Measurements from ENCODE around the gene MLLT3.

The MLLT3 gene

GRCh38 chr9:20621471-20622329, 599 bp downstream of the MLLT3 start:
- ATAC-seq (replicated peaks; ENCODE audit: extremely low read depth, poor library complexity, severe bottlenecking) (peak; percentile 29), DNase-seq (ENCODE audit: low spot score in 2 of 2) (peak; percentile 48 to 67)
- Mint-ChIP-seq H3K4me1 (peaks cover 62% of the 10 kb centered on the region), H3K4me3 (peak overlapping the region; percentile 90), H3K27ac (ENCODE audit: low read depth) (peak overlapping the region; percentile 98), H3K36me3 (ENCODE audit: insufficient read depth) (peaks cover 32% of the 10 kb centered on the region), H3K9me3 (no peaks in the 10 kb centered on the region), H3K27me3 (no peaks in the 10 kb centered on the region)

- ATAC-seq (replicated peaks; ENCODE audit: extremely low read depth, poor library complexity, severe bottlenecking), result no peak
- peak overlapping the region; percentile 98 for H3K27ac Mint-ChIP-seq (ENCODE audit: low read depth)
Observed at GRCh38 chr9:20620650-20621470, 1.4 kb downstream of the MLLT3 start.

GRCh38 chr9:20619487-20620200, 2.7 kb downstream of the MLLT3 start:
- ATAC-seq (replicated peaks; ENCODE audit: extremely low read depth, poor library complexity, severe bottlenecking) (no peak), DNase-seq (ENCODE audit: low spot score in 2 of 2) (no peak)
- Mint-ChIP-seq H3K27ac (ENCODE audit: low read depth) (peak overlapping the region; percentile 9), H3K4me1 (peaks cover 62% of the 10 kb centered on the region), H3K4me3 (peak overlapping the region; percentile 90), H3K36me3 (ENCODE audit: insufficient read depth) (peaks cover 32% of the 10 kb centered on the region), H3K27me3 (no peaks in the 10 kb centered on the region), H3K9me3 (no peaks in the 10 kb centered on the region)

More at GRCh38 chr9:20620650-20621470, 1.4 kb downstream of the MLLT3 start:
- Mint-ChIP-seq H3K27me3 (no peaks in the 10 kb centered on the region), H3K36me3 (ENCODE audit: insufficient read depth) (peaks cover 32% of the 10 kb centered on the region), H3K9me3 (no peaks in the 10 kb centered on the region), H3K4me3 (peak overlapping the region; percentile 90), H3K4me1 (peaks cover 66% of the 10 kb centered on the region)
- peak; percentile 27 for DNase-seq (ENCODE audit: low spot score in 2 of 2)

- peaks cover 50% of the 10 kb centered on the region for H3K4me1 Mint-ChIP-seq
- DNase-seq (ENCODE audit: low spot score in 2 of 2) (no peak), ATAC-seq (replicated peaks; ENCODE audit: extremely low read depth, poor library complexity, severe bottlenecking) (no peak)
- H3K4me3 Mint-ChIP-seq, result peak overlapping the region; percentile 9
- peaks cover 28% of the 10 kb centered on the region for H3K36me3 Mint-ChIP-seq (ENCODE audit: insufficient read depth)
- H3K9me3 Mint-ChIP-seq, result no peaks in the 10 kb centered on the region
- H3K27ac Mint-ChIP-seq (ENCODE audit: low read depth), result no peak overlapping the region
- H3K27me3 Mint-ChIP-seq, result no peaks in the 10 kb centered on the region
Observed at GRCh38 chr9:20618361-20618802, 3.9 kb downstream of the MLLT3 start.

- DNase-seq (ENCODE audit: low spot score in 2 of 2) (no peak), ATAC-seq (replicated peaks; ENCODE audit: extremely low read depth, poor library complexity, severe bottlenecking) (no peak)
- Mint-ChIP-seq H3K4me3 (no peak overlapping the region), H3K27me3 (no peaks in the 10 kb centered on the region), H3K9me3 (no peaks in the 10 kb centered on the region), H3K27ac (ENCODE audit: low read depth) (peak overlapping the region; percentile 10), H3K4me1 (peaks cover 52% of the 10 kb centered on the region), H3K36me3 (ENCODE audit: insufficient read depth) (peaks cover 13% of the 10 kb centered on the region)
Observed at GRCh38 chr9:20616808-20617207, 5.5 kb downstream of the MLLT3 start.

GRCh38 chr9:20614602-20615216, 7.6 kb downstream of the MLLT3 start:
- no peak for ATAC-seq (replicated peaks; ENCODE audit: extremely low read depth, poor library complexity, severe bottlenecking)
- Mint-ChIP-seq H3K27ac (ENCODE audit: low read depth) (no peak overlapping the region), H3K27me3 (no peaks in the 10 kb centered on the region), H3K36me3 (ENCODE audit: insufficient read depth) (no peaks in the 10 kb centered on the region), H3K4me3 (no peak overlapping the region), H3K4me1 (peaks cover 55% of the 10 kb centered on the region), H3K9me3 (no peaks in the 10 kb centered on the region)
- no peak for DNase-seq (ENCODE audit: low spot score in 2 of 2)

GRCh38 chr9:20611691-20612287, 10.5 kb downstream of the MLLT3 start:
- Mint-ChIP-seq H3K9me3 (no peaks in the 10 kb centered on the region), H3K4me3 (no peak overlapping the region), H3K4me1 (peaks cover 43% of the 10 kb centered on the region), H3K27ac (ENCODE audit: low read depth) (no peak overlapping the region), H3K36me3 (ENCODE audit: insufficient read depth) (no peaks in the 10 kb centered on the region), H3K27me3 (no peaks in the 10 kb centered on the region)
- DNase-seq (ENCODE audit: low spot score in 2 of 2) (no peak), ATAC-seq (replicated peaks; ENCODE audit: extremely low read depth, poor library complexity, severe bottlenecking) (peak; percentile 43)

GRCh38 chr9:20610591-20610990, 11.7 kb downstream of the MLLT3 start:
- no peaks in the 10 kb centered on the region for H3K9me3 Mint-ChIP-seq
- no peak overlapping the region for H3K4me3 Mint-ChIP-seq
- H3K27ac Mint-ChIP-seq (ENCODE audit: low read depth), result no peak overlapping the region
- ATAC-seq (replicated peaks; ENCODE audit: extremely low read depth, poor library complexity, severe bottlenecking) (no peak), DNase-seq (ENCODE audit: low spot score in 2 of 2) (no peak)
- H3K27me3 Mint-ChIP-seq, result no peaks in the 10 kb centered on the region
- H3K36me3 Mint-ChIP-seq (ENCODE audit: insufficient read depth), result no peaks in the 10 kb centered on the region
- H3K4me1 Mint-ChIP-seq, result peaks cover 48% of the 10 kb centered on the region

- ATAC-seq (replicated peaks; ENCODE audit: extremely low read depth, poor library complexity, severe bottlenecking), result no peak
- Mint-ChIP-seq H3K9me3 (no peaks in the 10 kb centered on the region), H3K27me3 (no peaks in the 10 kb centered on the region), H3K4me1 (peaks cover 48% of the 10 kb centered on the region), H3K27ac (ENCODE audit: low read depth) (no peak overlapping the region), H3K36me3 (ENCODE audit: insufficient read depth) (no peaks in the 10 kb centered on the region), H3K4me3 (no peak overlapping the region)
- DNase-seq (ENCODE audit: low spot score in 2 of 2), result no peak
Observed at GRCh38 chr9:20608582-20608981, 13.7 kb downstream of the MLLT3 start.

GRCh38 chr9:20606652-20607051, 15.6 kb downstream of the MLLT3 start:
- ATAC-seq (replicated peaks; ENCODE audit: extremely low read depth, poor library complexity, severe bottlenecking), result no peak
- Mint-ChIP-seq H3K4me3 (no peak overlapping the region), H3K4me1 (peaks cover 46% of the 10 kb centered on the region), H3K27me3 (no peaks in the 10 kb centered on the region), H3K27ac (ENCODE audit: low read depth) (no peak overlapping the region), H3K9me3 (no peaks in the 10 kb centered on the region), H3K36me3 (ENCODE audit: insufficient read depth) (no peaks in the 10 kb centered on the region)
- no peak for DNase-seq (ENCODE audit: low spot score in 2 of 2)

GRCh38 chr9:20604562-20604961, 17.7 kb downstream of the MLLT3 start:
- Mint-ChIP-seq H3K27ac (ENCODE audit: low read depth) (peak overlapping the region; percentile 8), H3K4me1 (peaks cover 41% of the 10 kb centered on the region), H3K9me3 (no peaks in the 10 kb centered on the region), H3K4me3 (no peak overlapping the region), H3K27me3 (no peaks in the 10 kb centered on the region), H3K36me3 (ENCODE audit: insufficient read depth) (peaks cover 3% of the 10 kb centered on the region)
- DNase-seq (ENCODE audit: low spot score in 2 of 2) (no peak), ATAC-seq (replicated peaks; ENCODE audit: extremely low read depth, poor library complexity, severe bottlenecking) (no peak)

All from central memory CD8-positive, alpha-beta T cell (primary cell).